HepG2 (cell line): ENCODE results near the gene GLRX5. TPM values are rescaled to one million over a fixed set of nuclear protein-coding genes. Genes with fewer than 3 reads are reported as not detected.

Experiments
- AGO2 ChIP-seq: fragments of 200-400 bp; formaldehyde crosslinking; optimal IDR thresholded peaks from 2 replicates; pipeline ENCODE3; 2017; ENCODE audit warnings: mild to moderate bottlenecking, low read depth, low read length, moderate library complexity
- CCDC6 ChIP-seq: sonication (generic); formaldehyde crosslinking; IDR thresholded peaks from 2 replicates; pipeline ENCODE4 v1.8.1; 2022; ENCODE audit warnings: mild to moderate bottlenecking, missing genetic modification reagents, moderate library complexity
- ETV5 ChIP-seq: IDR thresholded peaks from 2 replicates; pipeline ENCODE4 v1.6.1; 2018; ENCODE audit warnings: missing biosample characterization, missing genetic modification reagents, inconsistent platforms, borderline replicate concordance
- HNRNPLL ChIP-seq: fragments of 200-400 bp; formaldehyde crosslinking; IDR thresholded peaks from 2 replicates; pipeline ENCODE4 v1.6.1; 2017; ENCODE audit warnings: mild to moderate bottlenecking, low read depth, low read length; ENCODE audit not compliant: poor library complexity, severe bottlenecking
- HOXA5 ChIP-seq: sonication (generic); formaldehyde crosslinking; IDR thresholded peaks from 2 replicates; pipeline ENCODE4 v1.4.0; 2020; ENCODE audit warnings: missing genetic modification reagents
- MAFF ChIP-seq: IDR thresholded peaks from 2 replicates; pipeline ENCODE4 v1.6.1; 2011; ENCODE audit warnings: low read depth, low read length, improper control_type of control experiment
- SALL2 ChIP-seq: sonication (generic); formaldehyde crosslinking; IDR thresholded peaks from 2 replicates; pipeline ENCODE4 v1.8.1; 2023; ENCODE audit warnings: mild to moderate bottlenecking, missing genetic modification reagents, inconsistent platforms
- SMC3 ChIP-seq: IDR thresholded peaks from 2 replicates; pipeline ENCODE4 v1.6.1; 2011; ENCODE audit warnings: low read length, improper control_type of control experiment
- SRSF1 ChIP-seq: fragments of 200-400 bp; formaldehyde crosslinking; optimal IDR thresholded peaks from 2 replicates; pipeline ENCODE3; 2017; ENCODE audit warnings: mild to moderate bottlenecking, low read depth, low read length, moderate library complexity
- TBL1XR1 ChIP-seq: fragments of 150-350 bp; IDR thresholded peaks from 2 replicates; pipeline ENCODE4 v1.6.1; 2014; ENCODE audit warnings: borderline replicate concordance, low read length; ENCODE audit not compliant: partially characterized antibody
- U2AF2 ChIP-seq: fragments of 200-400 bp; formaldehyde crosslinking; IDR thresholded peaks from 2 replicates; pipeline ENCODE4 v1.6.1; 2017; ENCODE audit warnings: low read depth, mild to moderate bottlenecking, low read length
- ZFP36 ChIP-seq: fragments of 150-350 bp; IDR thresholded peaks from 2 replicates; pipeline ENCODE4 v1.6.1; 2018; ENCODE audit warnings: borderline replicate concordance, low read length, low read depth; ENCODE audit not compliant: partially characterized antibody
- ZNF556 ChIP-seq: sonication (generic); formaldehyde crosslinking; IDR thresholded peaks from 2 replicates; pipeline ENCODE4 v1.4.0; 2020; ENCODE audit warnings: mild to moderate bottlenecking, missing genetic modification reagents, borderline replicate concordance
- ZNF598 ChIP-seq: sonication (generic); formaldehyde crosslinking; IDR thresholded peaks from 2 replicates; pipeline ENCODE4 v1.5.1; 2020; ENCODE audit warnings: mild to moderate bottlenecking, missing genetic modification reagents, borderline replicate concordance
- ZNF615 ChIP-seq: sonication (generic); formaldehyde crosslinking; IDR thresholded peaks from 2 replicates; pipeline ENCODE4 v1.5.0; 2020; ENCODE audit warnings: mild to moderate bottlenecking, missing genetic modification reagents, borderline replicate concordance
- polyA plus RNA-seq, 8 experiments: library from polyadenylated mRNA; depleted of rRNA in 3 of 8; stranded (reverse) in 7 of 8; unstranded in 1 of 8; fragments of >200 nt; fragmentation: Illumina TruSeq in 4 of 8; extraction: Trizol in 4 of 8; gene quantifications; 2 replicates each; pipeline versions ENCODE4 v1.2.1 to v1.2.3, GENCODE V29; 2011 to 2016; ENCODE audit warnings: low read depth in 4 of 8, missing spikeins in 1 of 8, mixed read lengths in 1 of 8; ENCODE audit not compliant: insufficient read depth in 1 of 8
- total RNA-seq, 5 experiments: library from RNA; depleted of rRNA; stranded (reverse); fragments of >200 nt; fragmentation: Illumina TruSeq; extraction: Trizol; gene quantifications; 2 replicates each; pipeline ENCODE4 v1.2.3, GENCODE V29; 2016; ENCODE audit warnings: low read depth in 1 of 5
- TF ChIP-seq, protein P1 (sequence below): sonication (generic); formaldehyde crosslinking; IDR thresholded peaks from 2 replicates; pipeline ENCODE4 v1.4.0; 2020; ENCODE audit warnings: mild to moderate bottlenecking, low read depth, missing genetic modification reagents
- TF ChIP-seq, protein P2 (sequence below): sonication (generic); formaldehyde crosslinking; IDR thresholded peaks from 2 replicates; pipeline ENCODE4 v1.8.0; 2022; ENCODE audit warnings: missing genetic modification reagents, mild to moderate bottlenecking, inconsistent platforms, borderline replicate concordance
- TF ChIP-seq, protein P3 (sequence below): IDR thresholded peaks from 2 replicates; pipeline ENCODE4 v1.6.1; 2016; ENCODE audit warnings: low read depth, control low read depth
- TF ChIP-seq, protein P4 (sequence below): sonication (generic); formaldehyde crosslinking; IDR thresholded peaks from 2 replicates; pipeline ENCODE4 v1.4.0; 2020; ENCODE audit warnings: missing genetic modification reagents, borderline replicate concordance
- TF ChIP-seq, protein P5 (sequence below): sonication (generic); formaldehyde crosslinking; IDR thresholded peaks from 2 replicates; pipeline ENCODE4 v1.8.0; 2022; ENCODE audit warnings: low read depth, missing genetic modification reagents

The GLRX5 gene
- total and polyA plus RNA-seq, 2 of the 13 experiments (the other 11 are each of a cell fraction or from before 2014, with no cell fraction given) = 122 to 146 TPM

DNA sequence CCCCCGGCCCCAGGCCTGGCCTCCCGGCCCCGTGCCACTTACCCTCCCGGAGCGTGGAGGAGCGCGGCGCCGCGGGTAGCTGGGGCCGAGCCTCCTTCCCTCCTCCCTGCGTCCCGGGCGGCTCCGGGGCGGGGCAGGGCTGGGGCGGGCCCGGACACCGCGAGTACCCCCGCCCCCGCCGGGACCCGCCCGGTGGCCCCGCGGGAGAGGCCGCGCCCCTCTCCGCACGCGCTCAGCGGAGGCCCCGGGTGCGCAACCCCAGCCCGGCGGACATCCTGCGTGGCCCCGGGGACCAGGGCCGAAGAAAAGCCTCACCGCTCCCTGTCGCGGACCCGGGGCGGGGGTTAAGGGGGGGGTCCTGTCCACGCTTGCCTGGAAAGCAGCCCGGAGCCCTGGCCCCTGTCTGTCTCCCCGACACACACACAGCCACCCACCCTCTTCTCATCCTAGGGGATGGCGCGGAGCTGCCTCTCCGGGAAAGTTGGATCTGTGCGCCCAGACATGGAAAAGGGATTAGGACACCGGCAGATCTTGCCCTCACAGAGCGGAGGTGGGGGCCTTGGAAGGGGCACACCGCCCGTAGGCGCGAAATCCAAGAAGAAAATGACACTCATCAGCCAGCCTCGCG is 18.2 kb upstream of the GLRX5 start, which contains the start of gene SYNE3 (continued):
- TF ChIP-seq ETV5 (CRISPR knock-in tag) = no peak
- no peak for TF ChIP-seq U2AF2
- TF ChIP-seq HNRNPLL = peak; percentile 53
- peak; percentile 18 for TF ChIP-seq AGO2
- TF ChIP-seq SMC3 = no peak
- TF ChIP-seq CCDC6 (CRISPR knock-in tag) = 0 out of 2 replicates have a peak, but pooled peaks have one; percentile 31
- TF ChIP-seq, protein P1, sequence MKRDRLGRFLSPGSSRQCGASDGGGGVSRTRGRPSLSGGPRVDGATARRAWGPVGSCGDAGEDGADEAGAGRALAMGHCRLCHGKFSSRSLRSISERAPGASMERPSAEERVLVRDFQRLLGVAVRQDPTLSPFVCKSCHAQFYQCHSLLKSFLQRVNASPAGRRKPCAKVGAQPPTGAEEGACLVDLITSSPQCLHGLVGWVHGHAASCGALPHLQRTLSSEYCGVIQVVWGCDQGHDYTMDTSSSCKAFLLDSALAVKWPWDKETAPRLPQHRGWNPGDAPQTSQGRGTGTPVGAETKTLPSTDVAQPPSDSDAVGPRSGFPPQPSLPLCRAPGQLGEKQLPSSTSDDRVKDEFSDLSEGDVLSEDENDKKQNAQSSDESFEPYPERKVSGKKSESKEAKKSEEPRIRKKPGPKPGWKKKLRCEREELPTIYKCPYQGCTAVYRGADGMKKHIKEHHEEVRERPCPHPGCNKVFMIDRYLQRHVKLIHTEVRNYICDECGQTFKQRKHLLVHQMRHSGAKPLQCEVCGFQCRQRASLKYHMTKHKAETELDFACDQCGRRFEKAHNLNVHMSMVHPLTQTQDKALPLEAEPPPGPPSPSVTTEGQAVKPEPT (CRISPR knock-in tag) = no peak
- TF ChIP-seq ZNF556 (CRISPR knock-in tag) = no peak
- TF ChIP-seq, protein P2, sequence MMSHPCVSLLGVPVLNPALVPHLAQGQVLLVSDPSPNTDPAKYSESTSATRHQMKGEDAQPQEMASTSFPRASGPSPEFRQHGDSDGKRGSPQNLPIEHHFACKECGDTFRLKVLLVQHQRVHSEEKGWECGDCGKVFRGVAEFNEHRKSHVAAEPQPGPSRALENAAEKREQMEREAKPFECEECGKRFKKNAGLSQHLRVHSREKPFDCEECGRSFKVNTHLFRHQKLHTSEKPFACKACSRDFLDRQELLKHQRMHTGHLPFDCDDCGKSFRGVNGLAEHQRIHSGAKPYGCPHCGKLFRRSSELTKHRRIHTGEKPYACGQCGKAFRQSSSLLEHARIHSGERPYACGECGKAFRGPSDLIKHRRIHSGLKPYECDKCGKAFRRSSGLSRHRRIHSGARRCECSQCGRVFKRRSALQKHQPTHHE (CRISPR knock-in tag) = no peak
- peak; percentile 39 for TF ChIP-seq SRSF1
- no peak for TF ChIP-seq ZFP36
- no peak for TF ChIP-seq ZNF615 (CRISPR knock-in tag)
- TF ChIP-seq, protein P3, sequence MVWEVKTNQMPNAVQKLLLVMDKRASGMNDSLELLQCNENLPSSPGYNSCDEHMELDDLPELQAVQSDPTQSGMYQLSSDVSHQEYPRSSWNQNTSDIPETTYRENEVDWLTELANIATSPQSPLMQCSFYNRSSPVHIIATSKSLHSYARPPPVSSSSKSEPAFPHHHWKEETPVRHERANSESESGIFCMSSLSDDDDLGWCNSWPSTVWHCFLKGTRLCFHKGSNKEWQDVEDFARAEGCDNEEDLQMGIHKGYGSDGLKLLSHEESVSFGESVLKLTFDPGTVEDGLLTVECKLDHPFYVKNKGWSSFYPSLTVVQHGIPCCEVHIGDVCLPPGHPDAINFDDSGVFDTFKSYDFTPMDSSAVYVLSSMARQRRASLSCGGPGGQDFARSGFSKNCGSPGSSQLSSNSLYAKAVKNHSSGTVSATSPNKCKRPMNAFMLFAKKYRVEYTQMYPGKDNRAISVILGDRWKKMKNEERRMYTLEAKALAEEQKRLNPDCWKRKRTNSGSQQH (CRISPR knock-in tag) = no peak
- no peak for TF ChIP-seq MAFF
- TF ChIP-seq, protein P4, sequence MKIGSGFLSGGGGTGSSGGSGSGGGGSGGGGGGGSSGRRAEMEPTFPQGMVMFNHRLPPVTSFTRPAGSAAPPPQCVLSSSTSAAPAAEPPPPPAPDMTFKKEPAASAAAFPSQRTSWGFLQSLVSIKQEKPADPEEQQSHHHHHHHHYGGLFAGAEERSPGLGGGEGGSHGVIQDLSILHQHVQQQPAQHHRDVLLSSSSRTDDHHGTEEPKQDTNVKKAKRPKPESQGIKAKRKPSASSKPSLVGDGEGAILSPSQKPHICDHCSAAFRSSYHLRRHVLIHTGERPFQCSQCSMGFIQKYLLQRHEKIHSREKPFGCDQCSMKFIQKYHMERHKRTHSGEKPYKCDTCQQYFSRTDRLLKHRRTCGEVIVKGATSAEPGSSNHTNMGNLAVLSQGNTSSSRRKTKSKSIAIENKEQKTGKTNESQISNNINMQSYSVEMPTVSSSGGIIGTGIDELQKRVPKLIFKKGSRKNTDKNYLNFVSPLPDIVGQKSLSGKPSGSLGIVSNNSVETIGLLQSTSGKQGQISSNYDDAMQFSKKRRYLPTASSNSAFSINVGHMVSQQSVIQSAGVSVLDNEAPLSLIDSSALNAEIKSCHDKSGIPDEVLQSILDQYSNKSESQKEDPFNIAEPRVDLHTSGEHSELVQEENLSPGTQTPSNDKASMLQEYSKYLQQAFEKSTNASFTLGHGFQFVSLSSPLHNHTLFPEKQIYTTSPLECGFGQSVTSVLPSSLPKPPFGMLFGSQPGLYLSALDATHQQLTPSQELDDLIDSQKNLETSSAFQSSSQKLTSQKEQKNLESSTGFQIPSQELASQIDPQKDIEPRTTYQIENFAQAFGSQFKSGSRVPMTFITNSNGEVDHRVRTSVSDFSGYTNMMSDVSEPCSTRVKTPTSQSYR (CRISPR knock-in tag) = 0 out of 2 replicates have a peak, but pooled peaks have one; percentile 15
- TF ChIP-seq SALL2 (CRISPR knock-in tag) = 0 out of 2 replicates have a peak, but pooled peaks have one; percentile 11
- 0 out of 2 replicates have a peak, but pooled peaks have one; percentile 50 for TF ChIP-seq HOXA5 (CRISPR knock-in tag)
- no peak for TF ChIP-seq TBL1XR1
- TF ChIP-seq, protein P5, sequence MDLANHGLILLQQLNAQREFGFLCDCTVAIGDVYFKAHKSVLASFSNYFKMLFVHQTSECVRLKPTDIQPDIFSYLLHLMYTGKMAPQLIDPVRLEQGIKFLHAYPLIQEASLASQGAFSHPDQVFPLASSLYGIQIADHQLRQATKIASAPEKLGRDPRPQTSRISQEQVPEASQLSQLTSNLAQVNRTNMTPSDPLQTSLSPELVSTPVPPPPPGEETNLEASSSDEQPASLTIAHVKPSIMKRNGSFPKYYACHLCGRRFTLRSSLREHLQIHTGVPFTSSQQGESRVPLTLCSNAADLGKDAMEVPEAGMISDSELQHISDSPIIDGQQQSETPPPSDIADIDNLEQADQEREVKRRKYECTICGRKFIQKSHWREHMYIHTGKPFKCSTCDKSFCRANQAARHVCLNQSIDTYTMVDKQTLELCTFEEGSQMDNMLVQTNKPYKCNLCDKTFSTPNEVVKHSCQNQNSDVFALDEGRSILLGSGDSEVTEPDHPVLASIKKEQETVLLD (CRISPR knock-in tag) = peak; percentile 47
- no peak for TF ChIP-seq ZNF598 (CRISPR knock-in tag)
